Measurements from ENCODE around the gene CAMK1D. TPM values are rescaled to one million over a fixed set of nuclear protein-coding genes. Genes with fewer than 3 reads are reported as not detected.

CAMK1D gene
- total RNA-seq, 4 donors from 2014 or later: 8.8 to 17.8 (median 13.9) TPM

GRCh38 chr10:12628964-12629766, 279.8 kb downstream of the CAMK1D start:
- no peak for TF ChIP-seq CTCF (IDR thresholded peaks at IDR 0.05; ENCODE audit: low read depth)

- no peak for TF ChIP-seq CTCF (IDR thresholded peaks at IDR 0.05; ENCODE audit: low read depth)
Measured at GRCh38 chr10:12629767-12630165, 280.4 kb downstream of the CAMK1D start.

GRCh38 chr10:12631216-12631615, 281.9 kb downstream of the CAMK1D start:
- TF ChIP-seq CTCF (IDR thresholded peaks at IDR 0.05; ENCODE audit: low read depth): no peak

- no peak for TF ChIP-seq CTCF (IDR thresholded peaks at IDR 0.05; ENCODE audit: low read depth)
Measured at GRCh38 chr10:12631787-12632562, 282.6 kb downstream of the CAMK1D start.

- no peak for TF ChIP-seq CTCF (IDR thresholded peaks at IDR 0.05; ENCODE audit: low read depth)
Measured at GRCh38 chr10:12633776-12634620, 284.7 kb downstream of the CAMK1D start.

GRCh38 chr10:12634621-12634931, 285.2 kb downstream of the CAMK1D start:
- TF ChIP-seq CTCF (IDR thresholded peaks at IDR 0.05; ENCODE audit: low read depth): no peak

GRCh38 chr10:12635127-12635541, 285.8 kb downstream of the CAMK1D start:
- no peak for TF ChIP-seq CTCF (IDR thresholded peaks at IDR 0.05; ENCODE audit: low read depth)
